AG09319 (cell line): ENCODE measurements around the gene AQP3.

Experiments
- DNase-seq: peaks from one replicate; pipeline ENCODE4 v3.0.0-alpha.2; 2010; ENCODE audit warnings: low read depth; ENCODE audit errors: extremely low read depth
- CTCF ChIP-seq: IDR thresholded peaks from 2 replicates; pipeline ENCODE4 v1.5.1; 2011; ENCODE audit warnings: low read depth, mild to moderate bottlenecking, inconsistent platforms, low read length, moderate library complexity

Gene AQP3

GRCh38 chr9:33468215-33468730 is 20.9 kb upstream of the AQP3 start:
- DNase-seq: no peak
- no peak for TF ChIP-seq CTCF

- no peak for TF ChIP-seq CTCF
- no peak for DNase-seq
These were observed 20.1 kb upstream of the AQP3 start for GRCh38 chr9:33467526-33467925.

- TF ChIP-seq CTCF: peak; percentile 98
- no peak for DNase-seq
These were observed 19.4 kb upstream of the AQP3 start for GRCh38 chr9:33466565-33467495.

GRCh38 chr9:33465596-33466564 is 18.5 kb upstream of the AQP3 start:
- TF ChIP-seq CTCF: no peak

GRCh38 chr9:33465096-33465495 is 17.7 kb upstream of the AQP3 start:
- TF ChIP-seq CTCF: no peak
- no peak for DNase-seq

More at GRCh38 chr9:33465596-33466564, 18.5 kb upstream of the AQP3 start:
- no peak for DNase-seq

GRCh38 chr9:33464045-33464636 is 16.7 kb upstream of the AQP3 start:
- no peak for DNase-seq
- TF ChIP-seq CTCF: no peak
